ENCODE data around the gene SRGAP1.

DNA sequence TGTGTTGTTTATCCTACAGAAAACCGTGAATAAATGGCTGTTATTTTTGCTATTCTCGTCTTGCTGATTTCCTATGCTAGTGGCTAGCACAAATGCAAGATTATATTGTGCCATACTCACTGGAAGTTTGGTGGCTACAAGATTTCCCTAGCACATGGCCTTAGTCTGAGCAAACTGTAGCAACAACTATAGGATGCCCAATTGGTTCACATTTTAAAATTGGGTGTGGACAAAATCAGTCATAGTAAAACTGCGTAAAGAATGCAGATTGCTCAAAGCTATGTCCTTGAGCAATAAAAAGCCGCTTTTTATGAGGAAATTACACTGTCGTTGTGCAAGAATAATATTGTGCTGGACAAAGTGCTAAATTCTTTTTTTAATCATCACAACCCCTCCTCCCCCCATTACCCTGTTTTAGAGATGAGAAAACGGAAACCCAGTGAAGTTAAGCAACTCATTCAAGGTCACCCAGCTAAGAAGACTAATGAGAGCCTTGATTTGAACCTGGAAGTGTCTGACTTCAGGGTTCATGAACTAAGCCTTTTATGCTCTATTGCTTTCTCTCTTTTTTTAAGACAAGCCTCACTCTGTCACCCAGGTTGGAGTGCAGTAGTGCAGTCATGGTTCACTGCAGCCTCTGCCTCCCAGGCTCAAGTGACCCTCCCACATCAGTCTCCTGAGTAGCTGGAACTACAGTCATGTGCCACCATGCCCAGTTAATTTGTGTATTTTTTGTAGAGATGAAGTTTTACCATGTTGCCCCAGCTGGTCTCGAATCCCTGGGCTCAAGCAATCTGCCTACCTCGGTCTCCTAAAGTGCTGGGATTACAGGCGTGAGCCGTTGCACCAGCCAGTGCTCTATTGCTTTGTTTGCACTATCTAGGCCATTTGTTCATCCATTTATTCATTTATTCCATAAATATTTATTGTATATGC lies 73.6 kb downstream of the SRGAP1 start:
- TF ChIP-seq, protein P1, sequence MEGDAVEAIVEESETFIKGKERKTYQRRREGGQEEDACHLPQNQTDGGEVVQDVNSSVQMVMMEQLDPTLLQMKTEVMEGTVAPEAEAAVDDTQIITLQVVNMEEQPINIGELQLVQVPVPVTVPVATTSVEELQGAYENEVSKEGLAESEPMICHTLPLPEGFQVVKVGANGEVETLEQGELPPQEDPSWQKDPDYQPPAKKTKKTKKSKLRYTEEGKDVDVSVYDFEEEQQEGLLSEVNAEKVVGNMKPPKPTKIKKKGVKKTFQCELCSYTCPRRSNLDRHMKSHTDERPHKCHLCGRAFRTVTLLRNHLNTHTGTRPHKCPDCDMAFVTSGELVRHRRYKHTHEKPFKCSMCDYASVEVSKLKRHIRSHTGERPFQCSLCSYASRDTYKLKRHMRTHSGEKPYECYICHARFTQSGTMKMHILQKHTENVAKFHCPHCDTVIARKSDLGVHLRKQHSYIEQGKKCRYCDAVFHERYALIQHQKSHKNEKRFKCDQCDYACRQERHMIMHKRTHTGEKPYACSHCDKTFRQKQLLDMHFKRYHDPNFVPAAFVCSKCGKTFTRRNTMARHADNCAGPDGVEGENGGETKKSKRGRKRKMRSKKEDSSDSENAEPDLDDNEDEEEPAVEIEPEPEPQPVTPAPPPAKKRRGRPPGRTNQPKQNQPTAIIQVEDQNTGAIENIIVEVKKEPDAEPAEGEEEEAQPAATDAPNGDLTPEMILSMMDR (tag by site-specific recombination; IDR thresholded peaks at IDR 0.05), result no peak
- TF ChIP-seq ZBTB1 (tag by site-specific recombination; IDR thresholded peaks at IDR 0.05) (no peak), ZNF837 (tag by site-specific recombination; IDR thresholded peaks at IDR 0.05) (no peak), ZNF140 (tag by site-specific recombination; IDR thresholded peaks at IDR 0.05) (no peak), ZNF214 (tag by site-specific recombination; IDR thresholded peaks at IDR 0.05; ENCODE audit: borderline replicate concordance) (no peak), ZNF23 (tag by site-specific recombination; IDR thresholded peaks at IDR 0.05; ENCODE audit: borderline replicate concordance) (no peak), SP7 (tag by site-specific recombination; IDR thresholded peaks at IDR 0.05) (no peak; the same call in none of the 2 replicates), KLF9 (tag by site-specific recombination; IDR thresholded peaks at IDR 0.05; ENCODE audit: low read depth) (no peak)
- TF ChIP-seq, protein P2, sequence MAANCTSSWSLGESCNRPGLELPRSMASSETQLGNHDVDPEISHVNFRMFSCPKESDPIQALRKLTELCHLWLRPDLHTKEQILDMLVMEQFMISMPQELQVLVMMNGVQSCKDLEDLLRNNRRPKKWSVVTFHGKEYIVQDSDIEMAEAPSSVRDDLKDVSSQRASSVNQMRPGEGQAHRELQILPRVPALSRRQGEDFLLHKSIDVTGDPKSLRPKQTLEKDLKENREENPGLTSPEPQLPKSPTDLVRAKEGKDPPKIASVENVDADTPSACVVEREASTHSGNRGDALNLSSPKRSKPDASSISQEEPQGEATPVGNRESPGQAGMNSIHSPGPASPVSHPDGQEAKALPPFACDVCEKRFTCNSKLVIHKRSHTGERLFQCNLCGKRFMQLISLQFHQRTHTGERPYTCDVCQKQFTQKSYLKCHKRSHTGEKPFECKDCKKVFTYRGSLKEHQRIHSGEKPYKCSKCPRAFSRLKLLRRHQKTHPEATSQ (tag by site-specific recombination; IDR thresholded peaks at IDR 0.05), result no peak
- TF ChIP-seq, protein P3, sequence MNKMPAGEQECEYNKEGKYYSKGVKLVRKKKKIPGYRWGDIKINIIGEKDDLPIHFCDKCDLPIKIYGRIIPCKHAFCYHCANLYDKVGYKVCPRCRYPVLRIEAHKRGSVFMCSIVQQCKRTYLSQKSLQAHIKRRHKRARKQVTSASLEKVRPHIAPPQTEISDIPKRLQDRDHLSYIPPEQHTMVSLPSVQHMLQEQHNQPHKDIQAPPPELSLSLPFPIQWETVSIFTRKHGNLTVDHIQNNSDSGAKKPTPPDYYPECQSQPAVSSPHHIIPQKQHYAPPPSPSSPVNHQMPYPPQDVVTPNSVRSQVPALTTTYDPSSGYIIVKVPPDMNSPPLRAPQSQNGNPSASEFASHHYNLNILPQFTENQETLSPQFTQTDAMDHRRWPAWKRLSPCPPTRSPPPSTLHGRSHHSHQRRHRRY (tag by site-specific recombination; IDR thresholded peaks at IDR 0.05), result no peak
- TF ChIP-seq, protein P4, sequence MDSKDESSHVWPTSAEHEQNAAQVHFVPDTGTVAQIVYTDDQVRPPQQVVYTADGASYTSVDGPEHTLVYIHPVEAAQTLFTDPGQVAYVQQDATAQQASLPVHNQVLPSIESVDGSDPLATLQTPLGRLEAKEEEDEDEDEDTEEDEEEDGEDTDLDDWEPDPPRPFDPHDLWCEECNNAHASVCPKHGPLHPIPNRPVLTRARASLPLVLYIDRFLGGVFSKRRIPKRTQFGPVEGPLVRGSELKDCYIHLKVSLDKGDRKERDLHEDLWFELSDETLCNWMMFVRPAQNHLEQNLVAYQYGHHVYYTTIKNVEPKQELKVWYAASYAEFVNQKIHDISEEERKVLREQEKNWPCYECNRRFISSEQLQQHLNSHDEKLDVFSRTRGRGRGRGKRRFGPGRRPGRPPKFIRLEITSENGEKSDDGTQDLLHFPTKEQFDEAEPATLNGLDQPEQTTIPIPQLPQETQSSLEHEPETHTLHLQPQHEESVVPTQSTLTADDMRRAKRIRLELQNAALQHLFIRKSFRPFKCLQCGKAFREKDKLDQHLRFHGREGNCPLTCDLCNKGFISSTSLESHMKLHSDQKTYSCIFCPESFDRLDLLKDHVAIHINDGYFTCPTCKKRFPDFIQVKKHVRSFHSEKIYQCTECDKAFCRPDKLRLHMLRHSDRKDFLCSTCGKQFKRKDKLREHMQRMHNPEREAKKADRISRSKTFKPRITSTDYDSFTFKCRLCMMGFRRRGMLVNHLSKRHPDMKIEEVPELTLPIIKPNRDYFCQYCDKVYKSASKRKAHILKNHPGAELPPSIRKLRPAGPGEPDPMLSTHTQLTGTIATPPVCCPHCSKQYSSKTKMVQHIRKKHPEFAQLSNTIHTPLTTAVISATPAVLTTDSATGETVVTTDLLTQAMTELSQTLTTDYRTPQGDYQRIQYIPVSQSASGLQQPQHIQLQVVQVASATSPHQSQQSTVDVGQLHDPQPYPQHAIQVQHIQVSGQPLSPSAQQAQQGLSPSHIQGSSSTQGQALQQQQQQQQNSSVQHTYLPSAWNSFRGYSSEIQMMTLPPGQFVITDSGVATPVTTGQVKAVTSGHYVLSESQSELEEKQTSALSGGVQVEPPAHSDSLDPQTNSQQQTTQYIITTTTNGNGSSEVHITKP (tag by site-specific recombination; IDR thresholded peaks at IDR 0.05), result no peak
- TF ChIP-seq, protein P5, sequence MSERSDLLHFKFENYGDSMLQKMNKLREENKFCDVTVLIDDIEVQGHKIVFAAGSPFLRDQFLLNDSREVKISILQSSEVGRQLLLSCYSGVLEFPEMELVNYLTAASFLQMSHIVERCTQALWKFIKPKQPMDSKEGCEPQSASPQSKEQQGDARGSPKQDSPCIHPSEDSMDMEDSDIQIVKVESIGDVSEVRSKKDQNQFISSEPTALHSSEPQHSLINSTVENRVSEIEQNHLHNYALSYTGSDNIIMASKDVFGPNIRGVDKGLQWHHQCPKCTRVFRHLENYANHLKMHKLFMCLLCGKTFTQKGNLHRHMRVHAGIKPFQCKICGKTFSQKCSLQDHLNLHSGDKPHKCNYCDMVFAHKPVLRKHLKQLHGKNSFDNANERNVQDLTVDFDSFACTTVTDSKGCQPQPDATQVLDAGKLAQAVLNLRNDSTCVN (tag by site-specific recombination; optimal IDR thresholded peaks at IDR 0.05), result no peak
